Lung (tissue), 12 donors: Measurements from ENCODE around the gene CENPQ. TPM values are rescaled to one million over a fixed set of nuclear protein-coding genes. Genes with fewer than 3 reads are reported as not detected.
"Not testable (repeated sequence)": the region's sequence is repeated elsewhere in the genome, so short reads cannot be mapped to it uniquely, and the experiment has no call there.

Source experiments
- ATAC-seq: fragments of 200-7000 bp; cut with Tn5 transposase; one replicate; pipeline ENCODE4 v1.9.1; 2020; ENCODE audit warnings: moderate number of reproducible peaks; ENCODE audit not compliant: insufficient read depth, low FRiP score
- DNase-seq, 3 donors: peaks; one replicate each; pipeline ENCODE4 v3.0.0-alpha.2; 2013 to 2017
- H3K27ac ChIP-seq, 2 donors: one replicate each; pipeline ENCODE4 v1.5.1; 2013; ENCODE audit warnings: mild to moderate bottlenecking in 2 of 2, moderate library complexity in 2 of 2, control low read depth in 1 of 2, inconsistent platforms in 1 of 2, low read depth in 1 of 2, low read length in 1 of 2
- H3K27me3 ChIP-seq, 3 donors: one replicate each; pipeline ENCODE4 v1.5.1; 2013; ENCODE audit warnings: low read length in 2 of 3; ENCODE audit not compliant: control insufficient read depth in 3 of 3, insufficient read depth in 3 of 3
- H3K36me3 ChIP-seq, 4 donors: one replicate each; pipeline ENCODE4 v1.5.1; 2013; ENCODE audit warnings: low read length in 4 of 4, mild to moderate bottlenecking in 1 of 4, moderate library complexity in 1 of 4; ENCODE audit not compliant: control insufficient read depth in 4 of 4, insufficient read depth in 4 of 4
- H3K4me1 ChIP-seq, 5 donors: one replicate each; pipeline ENCODE4 v1.5.1; 2013; ENCODE audit warnings: low read length in 5 of 5, mild to moderate bottlenecking in 2 of 5, moderate library complexity in 1 of 5; ENCODE audit not compliant: control insufficient read depth in 5 of 5, insufficient read depth in 5 of 5
- H3K4me3 ChIP-seq: one replicate; pipeline ENCODE4 v1.5.1; 2013; ENCODE audit warnings: mild to moderate bottlenecking, control low read depth, moderate library complexity
- H3K9ac ChIP-seq, 2 donors: one replicate each; pipeline ENCODE4 v1.5.1; 2013; ENCODE audit warnings: low read length in 2 of 2, control low read depth in 1 of 2; ENCODE audit not compliant: insufficient read depth in 1 of 2
- H3K9me3 ChIP-seq, 4 donors: one replicate each; pipeline ENCODE4 v1.5.1; 2013; ENCODE audit warnings: low read length in 3 of 4, mild to moderate bottlenecking in 1 of 4, moderate library complexity in 1 of 4; ENCODE audit not compliant: control insufficient read depth in 4 of 4, insufficient read depth in 3 of 4
- WGBS, 2 donors: extraction: QIAGEN DNeasy Blood & Tissue Kit; methylation state at CpG; one replicate each; pipeline ENCODE4 v1.1.7; 2013; 5-methylcytosine and 5-hydroxymethylcytosine counted together
- polyA plus RNA-seq, 2 donors: library from polyadenylated mRNA; stranded (reverse); fragments of 200-250 nt; gene quantifications; one replicate each; pipeline ENCODE4 v1.2.1, GENCODE V29; 2013
- total RNA-seq, 2 donors: library from RNA; depleted of rRNA in 1 of 2; stranded (reverse); fragments of >200 nt in 1 of 2; gene quantifications; one replicate each; pipeline ENCODE4 v1.2.1, GENCODE V29; 2014 to 2021
- TF ChIP-seq, protein P1 (sequence below): IDR thresholded peaks from 2 replicates; pipeline ENCODE4 v1.5.1; 2012; ENCODE audit warnings: mild to moderate bottlenecking; ENCODE audit errors: control extremely low read depth, extremely low read depth
- donor health status: control.
- donor health status: control.
- donor health status: Bipolar disorder and iron deficiency.
- donor health status: healthy.
- donor health status: DM: yes; HTN: yes; CAD: no.

Gene CENPQ
- total and polyA plus RNA-seq, 4 donors = 3.5 to 9.2 (median 3.6) TPM

DNA sequence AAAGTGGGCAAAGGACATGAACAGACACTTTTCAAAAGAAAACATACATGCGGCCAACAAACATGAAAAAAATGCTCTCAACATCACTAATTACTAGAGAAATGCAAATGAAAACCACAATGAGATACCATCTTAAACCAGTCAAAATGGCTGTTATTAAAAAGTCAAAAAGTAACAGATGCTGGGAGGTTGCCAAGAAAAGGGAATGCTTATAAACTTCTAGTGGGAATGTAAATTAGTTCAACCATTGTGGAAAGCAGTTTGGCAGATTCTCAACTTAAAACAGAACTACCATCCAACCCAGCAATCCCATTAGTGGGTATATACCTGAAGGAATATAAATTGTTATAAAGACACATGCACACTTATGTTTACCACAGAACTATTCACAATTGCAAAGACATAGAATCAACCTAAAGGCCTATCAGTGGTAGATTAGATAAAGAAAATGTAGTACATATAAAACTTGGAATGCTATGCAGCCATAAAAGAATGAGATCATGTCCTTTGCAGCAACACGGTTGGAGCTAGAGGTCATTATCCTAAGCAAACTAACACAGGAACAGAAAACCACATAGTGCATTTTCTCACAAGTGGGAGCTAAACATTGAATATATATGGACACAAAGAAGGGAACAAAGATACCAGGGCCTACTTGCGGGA is 16.3 kb downstream of the CENPQ start:
- Histone ChIP-seq H3K9me3 (no peaks in the 10 kb centered on the region), H3K36me3 (peaks cover 0 to 3% (median 0%) of the 10 kb centered on the region in 4 donors), H3K27ac (no peak overlapping the region), H3K4me1 (no peaks in the 10 kb centered on the region), H3K9ac (no peak overlapping the region), H3K4me3 (no peak overlapping the region), H3K27me3 (no peaks in the 10 kb centered on the region)
- WGBS, 2 donors = 91 to 98% methylated on average over 3 of the region's 3 CpGs
- ATAC-seq = no peak
- TF ChIP-seq, protein P1, sequence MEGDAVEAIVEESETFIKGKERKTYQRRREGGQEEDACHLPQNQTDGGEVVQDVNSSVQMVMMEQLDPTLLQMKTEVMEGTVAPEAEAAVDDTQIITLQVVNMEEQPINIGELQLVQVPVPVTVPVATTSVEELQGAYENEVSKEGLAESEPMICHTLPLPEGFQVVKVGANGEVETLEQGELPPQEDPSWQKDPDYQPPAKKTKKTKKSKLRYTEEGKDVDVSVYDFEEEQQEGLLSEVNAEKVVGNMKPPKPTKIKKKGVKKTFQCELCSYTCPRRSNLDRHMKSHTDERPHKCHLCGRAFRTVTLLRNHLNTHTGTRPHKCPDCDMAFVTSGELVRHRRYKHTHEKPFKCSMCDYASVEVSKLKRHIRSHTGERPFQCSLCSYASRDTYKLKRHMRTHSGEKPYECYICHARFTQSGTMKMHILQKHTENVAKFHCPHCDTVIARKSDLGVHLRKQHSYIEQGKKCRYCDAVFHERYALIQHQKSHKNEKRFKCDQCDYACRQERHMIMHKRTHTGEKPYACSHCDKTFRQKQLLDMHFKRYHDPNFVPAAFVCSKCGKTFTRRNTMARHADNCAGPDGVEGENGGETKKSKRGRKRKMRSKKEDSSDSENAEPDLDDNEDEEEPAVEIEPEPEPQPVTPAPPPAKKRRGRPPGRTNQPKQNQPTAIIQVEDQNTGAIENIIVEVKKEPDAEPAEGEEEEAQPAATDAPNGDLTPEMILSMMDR = no peak
- DNase-seq = no peak

DNA sequence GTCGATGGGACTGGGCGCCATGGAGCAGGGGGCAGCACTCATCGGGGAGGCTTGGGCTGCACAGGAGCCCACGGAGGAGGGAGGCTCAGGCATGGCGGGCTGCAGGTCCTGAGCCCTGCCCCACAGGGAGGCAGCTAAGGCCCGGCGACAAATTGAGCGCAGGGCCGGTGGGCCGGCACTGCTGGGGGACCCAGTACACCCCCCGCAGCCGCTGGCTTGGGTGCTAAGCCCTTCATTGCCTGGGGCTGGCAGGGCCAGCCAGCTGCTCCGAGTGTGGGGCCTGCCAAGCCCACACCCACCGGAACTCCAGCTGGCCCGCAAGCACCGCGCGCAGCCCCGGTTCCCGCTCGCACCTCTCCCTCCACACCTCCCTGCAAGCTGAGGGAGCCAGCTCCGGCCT is 18.7 kb downstream of the CENPQ start:
- not testable (repeated sequence) for H3K36me3 ChIP-seq, H3K4me3 ChIP-seq, H3K27me3 ChIP-seq, H3K4me1 ChIP-seq, H3K27ac ChIP-seq, H3K9ac ChIP-seq, H3K9me3 ChIP-seq, ATAC-seq, DNase-seq
- WGBS, 2 donors = 99 to 100% methylated on average over 14 to 22 of the region's 22 CpGs

DNA sequence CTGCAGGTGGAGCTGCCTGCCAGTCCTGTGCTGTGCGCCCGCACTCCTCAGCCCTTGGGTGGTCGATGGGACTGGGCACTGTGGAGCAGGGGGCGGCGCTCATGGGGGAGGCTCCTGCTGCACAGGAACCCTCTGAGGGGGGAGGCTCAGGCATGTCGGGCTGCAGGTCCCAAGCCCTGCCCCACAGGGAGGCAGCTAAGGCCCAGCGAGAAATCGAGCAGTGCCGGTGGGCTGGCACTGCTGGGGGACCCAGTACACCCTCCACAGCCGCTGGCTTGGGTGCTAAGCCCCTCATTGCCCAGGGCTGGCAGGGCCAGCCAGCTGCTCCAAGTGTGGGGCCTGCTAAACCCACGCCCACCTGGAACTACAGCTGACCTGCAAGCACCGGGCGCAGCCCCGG is 20.2 kb downstream of the CENPQ start:
- ATAC-seq, DNase-seq, H3K27me3 ChIP-seq, H3K4me1 ChIP-seq, H3K9ac ChIP-seq, H3K9me3 ChIP-seq, H3K36me3 ChIP-seq, H3K4me3 ChIP-seq, H3K27ac ChIP-seq: not testable (repeated sequence)
- 92 to 95% methylated on average over 14 of the region's 14 CpGs for WGBS, 2 donors

DNA sequence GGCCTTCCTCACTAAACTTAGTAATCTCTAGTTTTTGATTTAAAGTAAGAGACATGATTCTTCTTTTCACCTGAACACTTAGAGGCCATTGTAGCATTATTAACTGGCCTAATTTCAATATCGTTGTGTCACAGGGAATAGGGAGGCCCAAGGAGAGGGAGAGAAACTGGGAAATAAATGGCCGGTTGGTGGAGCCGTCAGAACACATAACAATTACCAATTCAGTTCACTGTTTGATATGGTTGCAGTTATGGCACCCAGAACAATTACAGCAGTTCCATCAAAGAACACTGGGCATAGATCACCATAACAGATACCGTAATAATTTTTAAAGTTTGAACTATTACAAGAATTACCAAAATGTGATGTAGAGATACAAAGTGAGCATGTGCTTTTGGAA is 27.5 kb downstream of the CENPQ start:
- Histone ChIP-seq H3K9me3 (no peaks in the 10 kb centered on the region), H3K9ac (no peak overlapping the region), H3K27ac (no peak overlapping the region), H3K36me3 (peaks cover 3 to 16% (median 6%) of the 10 kb centered on the region in 4 donors), H3K27me3 (no peaks in the 10 kb centered on the region), H3K4me3 (no peak overlapping the region), H3K4me1 (no peaks in the 10 kb centered on the region)
- WGBS, 2 donors = 96 to 97% methylated on average over 4 of the region's 4 CpGs
- TF ChIP-seq, protein P1 = no peak
- no peak for ATAC-seq
- no peak for DNase-seq
